Skeletal muscle cell (primary cell): ENCODE measurements around the gene RASGRP4.
"Not testable (repeated sequence)": the region's sequence is repeated elsewhere in the genome, so short reads cannot be mapped to it uniquely, and the experiment has no call there.

Experiments
- DNase-seq: peaks from one replicate; pipeline ENCODE4 v3.0.0-alpha.2; 2010; ENCODE audit warnings: low read depth
- H3K4me3 ChIP-seq: 2 replicates; pipeline ENCODE4 v1.5.1; 2011; ENCODE audit warnings: low read depth, mild to moderate bottlenecking, control low read depth, low read length, moderate library complexity

The RASGRP4 gene, protein sequence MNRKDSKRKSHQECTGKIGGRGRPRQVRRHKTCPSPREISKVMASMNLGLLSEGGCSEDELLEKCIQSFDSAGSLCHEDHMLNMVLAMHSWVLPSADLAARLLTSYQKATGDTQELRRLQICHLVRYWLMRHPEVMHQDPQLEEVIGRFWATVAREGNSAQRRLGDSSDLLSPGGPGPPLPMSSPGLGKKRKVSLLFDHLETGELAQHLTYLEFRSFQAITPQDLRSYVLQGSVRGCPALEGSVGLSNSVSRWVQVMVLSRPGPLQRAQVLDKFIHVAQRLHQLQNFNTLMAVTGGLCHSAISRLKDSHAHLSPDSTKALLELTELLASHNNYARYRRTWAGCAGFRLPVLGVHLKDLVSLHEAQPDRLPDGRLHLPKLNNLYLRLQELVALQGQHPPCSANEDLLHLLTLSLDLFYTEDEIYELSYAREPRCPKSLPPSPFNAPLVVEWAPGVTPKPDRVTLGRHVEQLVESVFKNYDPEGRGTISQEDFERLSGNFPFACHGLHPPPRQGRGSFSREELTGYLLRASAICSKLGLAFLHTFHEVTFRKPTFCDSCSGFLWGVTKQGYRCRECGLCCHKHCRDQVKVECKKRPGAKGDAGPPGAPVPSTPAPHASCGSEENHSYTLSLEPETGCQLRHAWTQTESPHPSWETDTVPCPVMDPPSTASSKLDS

DNA sequence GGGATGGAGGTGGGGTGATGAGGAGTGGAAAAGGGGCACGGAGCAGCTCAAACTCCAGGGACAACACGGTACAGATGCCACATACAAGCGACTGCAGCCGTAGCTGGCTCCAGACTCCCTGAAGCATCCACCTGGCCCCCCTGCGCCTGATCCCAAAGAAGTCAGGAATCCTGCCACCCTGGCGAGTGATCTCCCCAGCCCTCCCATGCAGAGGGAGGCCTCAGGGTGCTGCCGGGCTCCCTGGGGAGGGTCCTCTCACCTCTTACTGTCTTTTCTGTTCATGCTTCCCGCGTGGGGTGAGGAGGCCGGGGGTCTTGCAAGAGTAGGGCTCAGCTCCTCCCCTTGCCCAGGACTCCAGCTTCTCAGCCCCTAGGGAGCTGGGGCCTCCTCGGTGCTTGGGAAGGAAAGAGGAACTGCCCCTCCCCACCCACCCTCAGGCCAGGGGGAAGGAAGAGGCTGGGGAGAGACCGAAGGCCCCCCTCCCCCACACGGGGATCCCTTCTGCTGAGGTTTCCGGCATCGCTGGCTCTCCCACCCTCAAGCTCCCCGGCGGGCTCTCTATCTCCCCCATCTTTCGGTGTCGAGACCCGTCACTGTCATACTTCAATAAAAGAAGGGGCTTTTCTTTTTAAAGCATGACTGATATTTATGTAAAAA, at the start of gene RASGRP4:
RASGRP4 (minus strand) TSS at position 410 of the 657 bp plus-strand sequence; CDS start at position 282, 128 bp downstream.
- DNase-seq = no peak
- H3K4me3 ChIP-seq = no peak within 1 kb of the TSS

DNA sequence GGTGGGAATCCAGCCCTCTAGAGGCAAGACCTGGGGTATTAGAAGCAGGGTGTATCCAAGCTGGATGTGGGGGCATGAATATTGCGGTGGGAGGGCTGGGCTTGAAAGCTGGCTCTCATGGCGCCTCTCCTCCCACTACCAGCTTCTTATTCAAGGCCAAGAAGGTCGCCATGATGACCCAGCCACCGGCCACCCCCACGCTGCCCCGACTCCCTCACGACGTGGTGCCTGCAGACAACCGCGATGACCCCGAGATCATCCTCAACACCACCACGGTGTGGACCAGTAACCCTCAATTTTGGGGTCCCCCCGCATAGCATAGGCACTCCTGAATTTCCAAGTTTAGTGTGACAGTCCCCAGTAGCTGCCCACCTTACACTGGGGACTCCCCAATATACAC, 49.2 kb upstream of the RASGRP4 start:
- no peak for DNase-seq
- no peak overlapping the region for H3K4me3 ChIP-seq

DNA sequence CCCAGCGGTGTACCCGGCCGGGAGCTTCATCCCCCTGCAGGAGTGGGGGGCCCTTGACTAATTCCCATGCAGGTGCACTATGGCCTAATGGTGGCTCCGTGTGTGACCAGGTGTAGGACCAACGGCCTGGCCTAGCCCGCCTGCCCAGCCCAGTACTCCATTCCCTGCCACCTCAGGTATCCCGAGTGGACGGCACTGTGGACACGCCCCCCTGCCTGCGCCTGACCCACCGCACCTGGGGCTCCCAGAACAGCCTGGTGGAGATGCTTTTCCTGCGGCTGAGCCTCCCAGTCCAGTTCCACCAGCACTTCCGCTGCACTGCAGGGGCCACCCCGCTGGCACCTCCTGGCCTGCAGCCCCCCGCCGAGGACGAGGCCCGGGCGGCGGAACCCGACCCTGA, 47.2 kb upstream of the RASGRP4 start:
- no peak overlapping the region for H3K4me3 ChIP-seq
- DNase-seq = no peak

DNA sequence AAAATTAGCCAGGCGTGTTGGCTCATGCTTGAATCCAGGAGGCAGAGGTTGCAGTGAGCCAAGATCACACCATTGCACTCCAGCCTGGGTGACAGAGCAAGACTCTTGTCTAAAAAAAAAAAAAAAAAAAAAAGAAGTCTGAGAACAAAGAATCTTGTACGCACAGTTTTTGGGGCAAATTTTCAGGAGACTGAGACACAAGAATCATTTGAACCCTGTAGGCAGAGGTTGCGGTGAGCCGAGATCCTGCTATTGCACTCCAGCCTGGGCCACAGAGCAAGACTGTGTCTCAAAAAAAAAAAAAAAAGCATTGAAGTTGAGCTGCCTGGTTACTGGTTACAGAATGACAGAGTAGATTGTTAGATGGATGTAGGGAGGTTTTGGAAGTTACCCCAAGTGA, 46.7 kb upstream of the RASGRP4 start:
- DNase-seq = not testable (repeated sequence)

DNA sequence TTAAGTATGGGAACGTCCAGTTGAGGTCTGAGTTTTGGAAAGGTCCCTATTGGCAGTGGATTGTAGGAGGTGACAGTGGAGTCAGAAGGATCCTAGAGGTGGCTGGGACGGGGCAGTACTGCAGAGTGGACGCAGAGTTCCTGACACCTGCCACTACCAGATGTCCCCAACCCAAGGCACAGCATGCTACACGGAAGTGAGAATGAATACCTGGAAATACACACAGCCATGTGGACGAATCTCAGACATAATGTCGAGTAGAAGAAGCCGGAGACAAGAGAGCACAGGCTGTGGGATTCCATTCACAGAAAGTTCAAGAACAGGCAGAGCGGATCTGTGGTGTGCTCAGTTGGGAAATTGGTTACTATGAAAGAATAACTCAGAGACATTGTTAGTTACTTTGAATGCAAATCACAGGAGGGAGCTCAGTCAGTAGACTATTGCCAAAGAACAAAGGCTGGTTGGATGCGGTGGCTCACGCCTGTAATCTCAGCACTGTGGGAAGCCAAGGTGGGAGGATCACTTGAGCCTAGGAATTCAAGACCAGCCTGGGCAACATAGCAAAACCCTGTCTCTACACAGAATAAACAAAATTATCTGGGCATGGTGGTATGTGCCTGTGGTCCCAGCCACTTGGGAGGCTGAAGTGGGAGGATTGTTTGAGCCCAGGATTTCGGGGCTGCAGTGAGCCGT, 44.9 kb upstream of the RASGRP4 start:
- no peak overlapping the region for H3K4me3 ChIP-seq
- no peak for DNase-seq

More for the DNA sequence above, 46.7 kb upstream of the RASGRP4 start:
- not testable (repeated sequence) for H3K4me3 ChIP-seq

DNA sequence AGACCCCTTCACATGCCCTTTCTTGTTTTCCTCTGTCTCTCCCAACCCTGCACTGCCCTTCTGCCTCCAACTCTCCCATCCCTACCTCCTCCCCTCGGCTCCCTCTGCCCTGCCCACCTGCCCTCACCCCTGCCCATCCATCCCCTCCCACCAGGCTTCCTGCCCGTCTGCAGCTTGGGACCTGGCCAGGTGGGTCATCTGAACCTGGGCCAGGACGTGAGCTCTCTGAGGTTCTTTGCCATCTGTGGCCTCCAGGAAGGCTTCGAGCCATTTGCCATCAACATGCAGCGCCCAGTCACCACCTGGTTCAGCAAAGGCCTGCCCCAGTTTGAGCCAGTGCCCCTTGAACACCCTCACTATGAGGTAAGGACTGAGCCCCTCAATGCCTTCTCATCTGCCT, 43.1 kb upstream of the RASGRP4 start:
- H3K4me3 ChIP-seq = no peak overlapping the region
- DNase-seq = no peak

DNA sequence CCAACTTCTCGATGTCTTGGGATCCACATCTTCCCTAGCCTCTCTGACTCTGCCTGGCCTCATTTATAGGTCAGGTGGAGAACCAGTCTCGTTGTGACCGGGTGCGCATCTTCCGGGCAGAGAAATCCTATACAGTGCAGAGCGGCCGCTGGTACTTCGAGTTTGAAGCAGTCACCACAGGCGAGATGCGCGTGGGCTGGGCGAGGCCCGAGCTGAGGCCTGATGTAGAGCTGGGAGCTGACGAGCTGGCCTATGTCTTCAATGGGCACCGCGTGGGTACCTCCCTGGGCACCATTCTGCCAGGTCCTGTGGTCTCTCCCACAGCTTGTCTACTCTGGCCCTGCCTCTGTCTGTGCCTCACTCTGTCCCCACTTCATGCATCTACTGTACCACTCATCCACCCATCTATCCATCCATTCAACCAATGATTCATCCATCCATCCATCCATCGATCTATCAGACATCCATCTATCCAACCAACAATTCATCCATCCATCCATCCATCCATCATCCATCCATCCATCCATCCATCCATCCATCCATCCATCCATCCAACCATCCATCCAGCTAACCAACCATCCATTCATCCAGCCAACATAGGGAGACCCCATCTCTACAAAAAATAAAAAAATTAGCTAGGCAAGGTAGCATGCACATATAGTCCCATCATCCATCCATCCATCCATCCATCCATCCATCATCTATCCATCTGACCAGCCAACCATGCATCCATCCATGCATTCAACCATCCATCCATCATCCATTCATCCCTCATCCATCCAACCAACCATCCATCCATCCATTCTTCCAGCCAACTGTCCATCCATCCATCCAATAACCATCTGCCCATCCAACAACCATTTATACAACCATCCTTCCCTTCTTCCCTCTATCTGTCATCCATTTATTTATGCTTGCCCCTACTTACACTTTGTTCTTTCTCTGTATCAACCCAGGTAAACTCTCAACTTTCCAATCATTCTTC, 41.8 kb upstream of the RASGRP4 start:
- no peak for DNase-seq
- H3K4me3 ChIP-seq = no peak overlapping the region

DNA sequence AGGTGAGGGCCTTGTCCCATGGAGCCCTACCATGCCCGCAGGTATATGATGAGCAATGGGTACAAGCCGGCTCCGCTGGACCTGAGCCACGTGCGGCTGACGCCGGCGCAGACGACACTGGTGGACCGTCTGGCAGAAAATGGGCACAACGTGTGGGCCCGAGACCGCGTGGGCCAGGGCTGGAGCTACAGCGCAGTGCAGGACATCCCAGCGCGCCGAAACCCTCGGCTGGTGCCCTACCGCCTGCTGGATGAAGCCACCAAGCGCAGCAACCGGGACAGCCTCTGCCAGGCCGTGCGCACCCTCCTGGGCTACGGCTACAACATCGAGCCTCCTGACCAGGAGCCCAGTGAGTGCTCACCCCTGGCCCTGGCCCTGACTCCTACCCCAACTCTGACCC, 40.0 kb upstream of the RASGRP4 start:
- H3K4me3 ChIP-seq = no peak overlapping the region
- no peak for DNase-seq

DNA sequence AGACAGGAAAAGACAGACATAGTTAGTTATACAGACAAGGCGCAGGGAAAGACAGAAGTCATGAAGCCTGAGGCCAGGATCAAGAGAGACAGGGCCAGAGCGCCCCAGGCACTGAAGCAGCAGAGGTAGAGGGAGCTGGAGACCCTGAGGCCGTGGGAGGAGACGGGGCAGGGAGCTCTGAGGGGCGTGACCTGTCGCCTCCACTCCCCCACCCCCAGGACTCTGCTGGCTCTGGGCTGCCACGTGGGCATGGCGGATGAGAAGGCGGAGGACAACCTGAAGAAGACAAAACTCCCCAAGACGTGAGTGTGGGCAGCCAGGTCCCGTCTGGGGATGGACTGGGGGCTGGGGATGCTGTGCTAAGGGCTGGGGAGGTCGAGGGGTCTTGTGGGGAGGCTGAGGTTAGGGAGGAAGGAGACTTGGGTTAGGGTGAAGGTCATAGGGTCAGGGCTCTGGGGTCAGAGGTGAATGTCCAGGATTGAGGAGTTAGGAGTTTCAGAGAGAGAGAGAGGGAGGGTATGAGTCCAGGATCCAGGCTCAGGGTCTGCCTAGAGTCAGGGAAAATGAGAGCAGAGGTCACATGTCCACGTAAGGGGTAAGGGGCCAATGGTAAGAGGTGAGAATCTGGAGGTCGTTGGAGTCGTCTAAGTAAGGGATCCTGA, 38.5 kb upstream of the RASGRP4 start:
- H3K4me3 ChIP-seq = no peak overlapping the region

DNA sequence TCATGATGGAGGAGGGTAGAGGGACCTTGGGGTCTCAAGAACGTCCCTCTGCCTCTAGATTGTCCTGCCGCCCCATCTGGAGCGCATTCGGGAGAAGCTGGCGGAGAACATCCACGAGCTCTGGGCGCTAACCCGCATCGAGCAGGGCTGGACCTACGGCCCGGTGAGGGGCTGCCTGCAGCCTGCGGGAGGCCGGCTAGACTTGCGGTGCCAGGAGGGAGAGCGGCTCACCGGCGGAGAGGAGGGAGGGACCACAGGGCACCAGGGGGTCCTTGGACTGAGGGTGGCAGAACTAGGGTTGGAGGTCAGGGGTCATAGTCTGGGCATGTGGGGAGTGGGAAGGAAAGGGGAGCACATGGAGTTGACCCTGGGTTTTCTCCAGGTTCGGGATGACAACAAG, 37.3 kb upstream of the RASGRP4 start:
- no peak for DNase-seq
- no peak overlapping the region for H3K4me3 ChIP-seq

More for the DNA sequence above, 38.5 kb upstream of the RASGRP4 start:
- DNase-seq = no peak

DNA sequence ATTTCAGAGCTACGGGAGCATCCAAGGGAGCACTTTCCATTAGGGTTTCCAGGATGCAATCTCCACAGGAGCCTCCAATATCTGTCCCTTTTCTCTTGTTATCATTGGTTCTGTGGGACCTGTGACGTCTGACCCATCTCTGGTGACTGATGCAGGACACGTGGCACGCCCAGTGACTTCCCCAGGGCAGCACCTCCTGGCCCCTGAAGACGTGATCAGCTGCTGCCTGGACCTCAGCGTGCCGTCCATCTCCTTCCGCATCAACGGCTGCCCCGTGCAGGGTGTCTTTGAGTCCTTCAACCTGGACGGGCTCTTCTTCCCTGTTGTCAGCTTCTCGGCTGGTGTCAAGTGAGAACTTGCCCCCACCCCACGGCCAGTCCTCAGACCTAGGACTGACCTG, 33.0 kb upstream of the RASGRP4 start:
- DNase-seq = no peak

DNA sequence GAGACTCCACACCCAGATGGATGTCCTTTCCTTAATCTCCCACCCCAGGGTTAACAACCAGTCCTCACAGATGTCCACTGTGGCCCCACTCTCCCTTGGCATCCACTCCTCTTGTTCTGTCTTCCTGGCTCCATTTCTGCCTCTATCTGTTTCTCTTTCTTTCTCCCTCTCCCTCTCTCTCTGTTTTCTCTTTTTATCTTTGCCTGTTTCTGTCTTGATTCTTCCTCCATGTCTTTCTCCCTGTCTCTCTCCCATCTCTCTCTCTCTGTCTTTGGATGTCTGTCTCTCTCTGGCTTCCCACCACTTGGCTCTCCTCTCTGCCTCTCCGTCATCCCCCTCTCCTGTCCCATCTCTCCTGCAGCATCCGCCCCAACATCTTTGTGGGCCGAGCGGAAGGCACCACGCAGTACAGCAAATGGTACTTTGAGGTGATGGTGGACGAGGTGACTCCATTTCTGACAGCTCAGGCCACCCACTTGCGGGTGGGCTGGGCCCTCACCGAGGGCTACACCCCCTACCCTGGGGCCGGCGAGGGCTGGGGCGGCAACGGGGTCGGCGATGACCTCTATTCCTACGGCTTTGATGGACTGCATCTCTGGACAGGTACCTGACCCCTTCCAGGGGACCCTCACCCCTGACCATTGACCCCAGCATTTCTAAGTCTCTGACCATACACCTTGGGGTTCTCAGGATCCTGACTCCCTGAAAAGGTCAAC, 31.8 kb upstream of the RASGRP4 start:
- no peak for DNase-seq
- H3K4me3 ChIP-seq = no peak overlapping the region

More for the DNA sequence above, 33.0 kb upstream of the RASGRP4 start:
- no peak overlapping the region for H3K4me3 ChIP-seq

DNA sequence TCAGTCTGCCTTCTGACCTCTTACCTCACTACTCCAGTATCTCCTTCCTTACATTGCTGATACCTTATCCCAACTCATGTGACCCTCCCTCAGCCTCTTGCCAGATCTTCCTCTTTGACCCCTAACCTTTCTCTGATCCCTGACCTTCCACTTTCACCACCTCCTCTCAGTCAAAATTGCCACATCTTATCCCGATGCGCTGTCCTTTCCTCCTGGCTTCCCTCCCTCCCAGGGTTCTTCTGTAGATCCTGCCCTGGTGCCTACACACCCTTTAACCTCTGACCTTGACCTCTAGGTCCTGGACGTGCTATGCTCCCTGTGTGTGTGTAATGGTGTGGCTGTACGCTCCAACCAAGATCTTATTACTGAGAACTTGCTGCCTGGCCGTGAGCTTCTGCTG, 31.2 kb upstream of the RASGRP4 start:
- no peak for DNase-seq
- H3K4me3 ChIP-seq = no peak overlapping the region

DNA sequence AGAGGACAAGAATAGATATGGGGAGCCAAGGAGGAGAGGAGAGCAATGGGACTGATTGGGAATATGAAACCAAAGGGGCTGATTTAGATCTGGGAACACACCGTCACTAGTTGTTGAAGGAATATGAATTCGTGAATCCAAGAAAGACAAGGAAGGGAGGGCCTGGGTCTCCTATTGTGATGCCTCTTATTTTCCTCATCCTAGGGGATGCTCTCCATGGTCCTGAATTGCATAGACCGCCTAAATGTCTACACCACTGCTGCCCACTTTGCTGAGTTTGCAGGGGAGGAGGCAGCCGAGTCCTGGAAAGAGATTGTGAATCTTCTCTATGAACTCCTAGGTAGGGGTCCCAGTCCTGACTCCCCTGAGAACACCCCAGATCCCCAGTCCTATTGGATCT, 29.0 kb upstream of the RASGRP4 start:
- DNase-seq = no peak
- H3K4me3 ChIP-seq = no peak overlapping the region

DNA sequence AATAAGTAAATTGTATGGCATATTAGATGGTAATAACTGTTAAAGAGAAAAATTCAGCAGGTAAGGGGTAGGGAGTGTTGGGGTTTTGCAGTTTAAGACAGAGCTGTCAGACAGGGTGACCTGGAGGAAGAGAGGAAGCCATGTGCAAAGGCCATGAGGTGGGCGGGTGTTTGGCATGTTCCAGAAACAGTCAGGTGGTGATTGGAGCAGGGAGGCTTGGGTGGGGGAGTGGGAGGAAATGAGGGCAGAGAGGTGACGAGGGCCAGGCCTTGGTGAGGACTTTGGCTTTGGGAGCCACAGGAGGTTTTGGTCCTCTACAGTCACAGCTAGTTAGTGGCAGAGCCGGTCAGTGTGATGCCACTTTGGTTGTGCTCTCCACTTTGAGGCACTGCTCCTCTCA, 27.6 kb upstream of the RASGRP4 start:
- DNase-seq = no peak
- H3K4me3 ChIP-seq = no peak overlapping the region

DNA sequence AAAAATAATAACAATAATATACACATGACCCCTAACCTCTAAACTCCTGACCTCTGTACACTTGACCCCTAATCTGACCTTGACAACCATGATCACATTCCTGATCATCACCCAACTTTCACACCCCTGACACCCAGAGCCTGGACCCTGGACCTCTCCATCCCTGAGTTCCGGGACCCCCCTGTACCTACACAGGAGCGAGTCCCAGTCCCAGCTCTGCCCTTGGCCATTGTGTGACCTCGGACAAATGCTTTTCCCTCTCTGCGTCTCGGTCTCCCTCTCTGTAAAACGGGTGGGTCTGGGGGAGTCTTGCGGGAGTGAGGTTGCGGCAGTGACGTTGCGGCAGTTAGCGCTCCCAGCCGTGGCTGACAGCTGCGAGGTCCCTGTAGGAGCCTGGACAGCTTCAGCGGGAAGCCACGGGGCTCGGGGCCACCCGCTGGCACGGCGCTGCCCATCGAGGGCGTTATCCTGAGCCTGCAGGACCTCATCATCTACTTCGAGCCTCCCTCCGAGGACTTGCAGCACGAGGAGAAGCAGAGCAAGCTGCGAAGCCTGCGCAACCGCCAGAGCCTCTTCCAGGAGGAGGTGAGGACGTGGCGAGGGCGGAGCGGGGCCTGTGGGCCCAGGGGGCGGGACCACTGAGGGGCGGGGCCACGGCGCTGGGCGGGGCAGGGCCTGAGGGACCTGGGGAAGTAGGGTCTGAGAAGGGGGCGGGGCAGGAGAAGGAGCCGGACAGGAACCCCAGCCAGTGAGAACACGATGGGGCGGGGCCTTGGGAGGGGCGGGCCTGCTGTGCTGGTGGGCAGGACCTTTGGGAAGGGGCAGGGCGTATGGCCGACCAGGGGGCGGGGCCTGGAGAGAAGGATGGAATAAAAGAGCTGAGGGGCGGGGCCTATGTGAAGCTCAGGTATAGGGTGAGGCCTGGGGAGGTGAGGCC, 26.7 kb upstream of the RASGRP4 start:
- H3K4me3 ChIP-seq = no peak overlapping the region
- DNase-seq = no peak

DNA sequence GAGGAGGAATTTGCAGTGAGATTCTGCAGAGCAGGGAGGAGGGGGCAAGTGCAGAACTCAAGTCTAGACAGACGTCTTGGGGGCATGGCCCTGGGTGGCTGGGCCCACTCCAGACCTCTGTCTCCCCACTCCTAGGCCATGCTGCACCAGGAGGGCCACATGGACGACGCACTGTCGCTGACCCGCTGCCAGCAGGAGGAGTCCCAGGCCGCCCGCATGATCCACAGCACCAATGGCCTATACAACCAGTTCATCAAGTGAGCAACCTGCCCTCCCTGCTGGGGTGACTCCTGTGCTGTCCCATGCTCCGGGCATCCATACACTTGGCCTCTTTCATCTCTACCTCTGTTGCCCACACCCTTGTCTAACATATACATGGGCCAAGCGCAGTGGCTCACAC, 25.6 kb upstream of the RASGRP4 start:
- no peak for DNase-seq
- H3K4me3 ChIP-seq = no peak overlapping the region
